SJCRH30 (cell line): ENCODE results near the gene MDH1B. TPM values are rescaled to one million over a fixed set of nuclear protein-coding genes. Genes with fewer than 3 reads are reported as not detected.

Source experiments
- DNase-seq, 2 experiments: peaks; one replicate each; pipeline ENCODE4 v3.0.0-alpha.2; 2015 to 2020
- H3K27ac ChIP-seq: fragments of 250-450 bp; sonication (Bioruptor Pico); 2 replicates; pipeline ENCODE4 v1.5.1; 2020; ENCODE audit warnings: mild to moderate bottlenecking, moderate library complexity
- H3K27me3 ChIP-seq: fragments of 250-450 bp; sonication (Bioruptor Pico); 2 replicates; pipeline ENCODE4 v1.5.1; 2020; ENCODE audit warnings: mild to moderate bottlenecking, moderate library complexity
- H3K36me3 ChIP-seq: fragments of 250-450 bp; sonication (Bioruptor Pico); 2 replicates; pipeline ENCODE4 v1.5.1; 2020; ENCODE audit warnings: mild to moderate bottlenecking, moderate library complexity
- H3K4me1 ChIP-seq: fragments of 250-450 bp; sonication (Bioruptor Pico); 2 replicates; pipeline ENCODE4 v1.5.1; 2020; ENCODE audit warnings: mild to moderate bottlenecking, moderate library complexity
- H3K4me3 ChIP-seq: fragments of 250-450 bp; sonication (Bioruptor Pico); 2 replicates; pipeline ENCODE4 v1.5.1; 2020; ENCODE audit warnings: mild to moderate bottlenecking, moderate library complexity
- H3K9me3 ChIP-seq: fragments of 250-450 bp; sonication (Bioruptor Pico); replicated peaks from 2 replicates; pipeline ENCODE4 v1.5.1; 2020; ENCODE audit warnings: mild to moderate bottlenecking, moderate library complexity
- total RNA-seq: library from RNA; depleted of rRNA; stranded (reverse); fragments of >200 nt; shearing (Covaris generic); gene quantifications from 2 replicates; pipeline ENCODE4 v1.2.3, GENCODE V29; 2014; rRNA removed

MDH1B gene
- total RNA-seq, 1 experiment from 2014 or later = 1.3 TPM

- no peaks in the 10 kb centered on the region for H3K9me3 ChIP-seq
- H3K36me3 ChIP-seq = no peaks in the 10 kb centered on the region
- no peak for DNase-seq
- no peaks in the 10 kb centered on the region for H3K4me1 ChIP-seq
- H3K27ac ChIP-seq = no peak overlapping the region
- H3K27me3 ChIP-seq = no peaks in the 10 kb centered on the region
- H3K4me3 ChIP-seq = no peak overlapping the region
Measured at GRCh38 chr2:206688990-206689389, 76.1 kb downstream of the MDH1B start.

GRCh38 chr2:206688453-206688852, 76.7 kb downstream of the MDH1B start:
- Histone ChIP-seq H3K9me3 (no peaks in the 10 kb centered on the region), H3K27me3 (no peaks in the 10 kb centered on the region), H3K27ac (no peak overlapping the region), H3K4me3 (no peak overlapping the region), H3K4me1 (no peaks in the 10 kb centered on the region), H3K36me3 (no peaks in the 10 kb centered on the region)
- no peak for DNase-seq

Other genes starting within 250 kb of the MDH1B start
- not detected in 2 replicates for gene FAM237A, start 122.8 kb downstream of the MDH1B start, total RNA-seq
- gene DYTN, start 46.9 kb downstream of the MDH1B start, total RNA-seq = not detected in 2 replicates
- gene FASTKD2, start 278 bp upstream of the MDH1B start, total RNA-seq = 49.0 and 49.7 TPM in 2 replicates
- not detected in 2 replicates for gene CPO, start 174.2 kb upstream of the MDH1B start, total RNA-seq